Activated CD4-positive, alpha-beta T cell treated with anti-CD3 and anti-CD28 coated beads, Interleukin-2, amount 50 U/mL, for 48 hours (primary cell): ENCODE data around the gene DNAH11.

Source experiments
- DNase-seq, 2 experiments: peaks; one replicate each; pipeline ENCODE4 v3.0.0-alpha.2; 2020

The DNAH11 gene

DNA sequence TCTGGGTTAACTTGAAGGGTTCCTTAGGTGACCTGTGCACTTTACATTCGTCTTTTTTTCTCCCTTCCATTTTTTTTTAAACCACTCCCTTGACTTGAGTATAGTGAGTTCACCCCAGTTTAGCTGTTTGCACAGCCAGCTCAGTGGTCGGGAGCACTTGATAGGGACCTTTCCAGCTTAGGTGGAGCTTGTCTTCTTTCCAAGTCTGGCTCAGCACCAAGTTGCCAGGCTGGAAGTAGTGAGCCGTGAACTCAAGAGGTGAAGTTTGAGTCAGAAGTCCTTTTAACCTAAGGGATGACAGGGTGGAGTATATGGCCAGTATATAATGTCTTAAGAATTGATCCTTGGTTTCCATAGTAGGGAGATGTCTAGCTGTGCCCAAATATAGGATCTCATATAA is 7.2 kb downstream of the DNAH11 start:
- DNase-seq: no peak

DNA sequence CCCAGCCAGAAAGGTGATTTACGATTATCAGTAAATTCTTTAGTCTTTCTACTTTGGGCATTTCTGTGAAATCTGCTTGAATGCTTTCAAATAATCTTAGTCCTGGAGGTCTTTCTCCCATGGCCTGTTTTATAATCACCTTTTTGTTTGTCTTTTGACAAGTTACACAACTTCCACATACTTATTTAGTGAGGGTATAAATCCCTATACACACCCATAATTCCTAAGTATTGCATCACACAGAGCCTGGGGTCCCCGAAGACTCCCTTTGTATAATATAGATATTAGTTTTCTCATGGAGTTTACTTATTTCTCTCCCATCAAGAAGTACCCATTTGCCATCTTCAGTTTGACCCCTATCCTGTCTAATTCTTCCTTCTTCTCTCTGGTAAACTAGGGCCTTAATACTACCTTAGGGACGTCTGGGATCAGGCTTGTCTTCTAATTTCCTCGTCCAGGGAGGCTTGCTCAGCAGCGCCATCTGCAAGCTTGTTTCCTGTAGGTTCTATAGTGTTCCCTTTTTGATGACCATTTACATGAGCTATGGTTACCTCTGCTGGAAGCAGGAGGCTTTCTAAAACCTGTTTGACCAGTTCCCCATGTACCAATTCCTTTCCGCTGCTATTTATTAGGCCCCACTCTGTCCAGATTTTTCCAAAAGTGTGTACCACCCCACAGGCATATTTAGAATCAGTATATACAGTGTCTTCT is 8.1 kb downstream of the DNAH11 start:
- no peak for DNase-seq

GRCh38 chr7:21562385-21562784 is 19.5 kb downstream of the DNAH11 start:
- DNase-seq: no peak

DNA sequence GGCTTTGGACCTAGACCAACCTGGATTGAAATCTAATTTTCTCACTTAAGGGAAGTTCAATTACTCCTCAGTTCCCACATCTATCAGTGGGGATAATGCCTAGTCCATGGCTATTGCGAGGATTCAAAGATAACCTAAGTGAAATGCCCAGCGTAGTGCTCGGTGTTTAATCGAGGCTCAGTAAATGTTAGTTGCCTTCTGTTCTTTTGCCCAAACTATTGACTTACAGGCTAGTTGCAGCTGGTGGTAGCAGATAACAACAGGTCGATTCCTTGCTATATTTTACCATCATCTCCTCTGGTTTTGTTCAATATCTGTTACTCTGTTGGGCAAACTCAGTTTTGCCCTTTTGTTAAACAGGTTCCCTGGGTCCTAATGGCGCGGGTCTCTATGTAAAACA is 22.8 kb downstream of the DNAH11 start:
- no peak for DNase-seq

DNA sequence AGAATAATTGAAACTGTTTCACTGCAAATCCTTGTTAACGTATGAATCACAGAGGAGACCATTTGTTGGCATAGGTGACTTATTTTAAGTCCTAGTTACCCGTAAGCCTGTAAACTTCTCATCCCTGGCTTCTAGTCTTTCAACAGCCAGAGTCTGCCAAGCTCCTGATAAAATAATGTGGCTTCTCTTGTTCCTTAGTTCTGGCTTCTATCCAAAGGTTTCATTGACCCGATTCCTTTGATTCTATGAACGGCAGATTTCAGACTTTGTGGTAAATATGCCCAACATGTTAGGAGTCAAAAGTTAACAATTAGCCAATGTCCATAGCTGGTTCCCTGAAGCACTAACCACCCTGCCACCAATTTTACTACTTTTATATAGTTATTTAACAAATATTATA is 23.3 kb downstream of the DNAH11 start:
- no peak for DNase-seq

- DNase-seq: no peak
Observed at GRCh38 chr7:21568762-21569161, 25.9 kb downstream of the DNAH11 start.

DNA sequence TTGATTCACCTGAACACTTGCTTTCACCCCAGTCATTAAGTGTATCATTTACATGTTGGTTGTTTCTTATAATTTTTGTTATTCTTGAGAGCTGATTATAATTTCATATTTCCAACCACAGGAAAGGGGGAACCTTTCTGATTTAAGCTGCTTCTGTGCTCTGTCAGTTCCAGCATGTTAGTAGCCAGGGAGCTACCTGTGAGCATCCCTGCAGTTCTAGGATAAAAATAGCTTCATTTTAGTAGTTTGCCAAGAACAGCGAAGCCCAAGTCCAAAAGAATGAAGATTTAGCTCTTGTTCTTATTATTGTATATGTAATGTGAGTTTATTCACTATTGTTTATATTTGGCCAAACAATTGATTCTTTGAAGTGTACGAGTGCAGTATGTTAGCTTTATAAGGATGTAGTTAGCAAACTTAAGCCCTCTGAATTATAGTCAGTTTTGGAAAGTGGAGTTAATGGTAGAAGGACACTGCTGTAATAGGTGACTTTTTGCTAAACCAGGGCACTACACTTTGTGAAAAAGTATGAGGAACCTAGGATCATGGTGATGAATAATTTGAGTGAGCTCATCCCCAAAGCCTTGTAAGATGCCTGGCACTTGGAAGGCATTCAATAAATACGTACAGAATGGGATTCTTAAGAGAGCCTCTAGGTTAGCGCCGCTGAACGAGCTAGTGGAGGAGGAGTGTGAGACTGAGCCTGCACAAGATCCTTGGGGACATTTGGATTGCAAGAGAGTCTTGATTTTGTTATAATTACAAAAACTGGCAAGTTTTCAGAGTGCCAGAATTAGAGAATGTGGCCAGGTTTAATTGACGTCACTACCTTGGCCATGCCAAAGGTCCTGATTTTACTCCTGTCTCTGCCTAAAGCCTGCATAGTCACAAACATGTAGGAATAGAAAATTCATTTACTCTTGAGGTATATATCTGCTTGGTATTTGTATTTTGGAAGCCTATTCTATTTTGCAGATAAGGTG is 29.8 kb downstream of the DNAH11 start:
- DNase-seq: no peak

GRCh38 chr7:21579341-21580072 is 36.7 kb downstream of the DNAH11 start:
- no peak for DNase-seq

GRCh38 chr7:21580073-21580521 is 37.3 kb downstream of the DNAH11 start:
- no peak for DNase-seq

GRCh38 chr7:21585070-21585724 is 42.4 kb downstream of the DNAH11 start:
- no peak for DNase-seq

DNA sequence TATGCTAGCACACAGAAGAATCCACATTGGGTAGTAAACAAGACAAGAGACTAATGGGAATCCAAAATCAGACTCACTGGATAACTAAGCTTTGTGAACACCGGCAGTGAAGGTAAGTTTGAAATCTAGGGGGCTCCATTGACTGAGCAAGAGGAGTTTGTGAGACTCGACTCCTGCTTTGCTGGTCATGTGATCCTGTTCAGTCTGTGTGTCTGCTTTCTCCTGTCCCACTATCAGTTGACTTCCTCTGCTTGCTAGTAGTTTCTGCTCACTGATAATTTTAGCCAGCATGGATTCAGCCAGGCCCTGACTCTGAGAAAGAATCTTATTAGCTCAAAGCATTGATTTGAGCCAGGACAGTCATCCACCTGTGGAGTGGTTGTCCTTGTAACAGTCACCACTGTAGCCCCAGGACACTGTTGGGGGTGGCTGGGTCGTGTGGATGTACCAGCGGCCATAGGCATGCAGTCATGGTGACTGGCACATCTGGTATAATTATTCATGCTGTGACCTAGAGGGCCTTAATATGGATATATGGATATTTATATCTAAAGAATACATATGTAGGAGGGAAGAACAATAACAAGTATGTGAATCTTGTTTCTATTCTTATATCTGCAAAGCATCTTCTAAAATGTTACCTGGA is 44.4 kb downstream of the DNAH11 start:
- no peak for DNase-seq

GRCh38 chr7:21596801-21597200 is 54.0 kb downstream of the DNAH11 start:
- DNase-seq: no peak

GRCh38 chr7:21603462-21603861 is 60.6 kb downstream of the DNAH11 start:
- no peak for DNase-seq

- no peak for DNase-seq
Observed at GRCh38 chr7:21603972-21604749, 61.3 kb downstream of the DNAH11 start.

DNA sequence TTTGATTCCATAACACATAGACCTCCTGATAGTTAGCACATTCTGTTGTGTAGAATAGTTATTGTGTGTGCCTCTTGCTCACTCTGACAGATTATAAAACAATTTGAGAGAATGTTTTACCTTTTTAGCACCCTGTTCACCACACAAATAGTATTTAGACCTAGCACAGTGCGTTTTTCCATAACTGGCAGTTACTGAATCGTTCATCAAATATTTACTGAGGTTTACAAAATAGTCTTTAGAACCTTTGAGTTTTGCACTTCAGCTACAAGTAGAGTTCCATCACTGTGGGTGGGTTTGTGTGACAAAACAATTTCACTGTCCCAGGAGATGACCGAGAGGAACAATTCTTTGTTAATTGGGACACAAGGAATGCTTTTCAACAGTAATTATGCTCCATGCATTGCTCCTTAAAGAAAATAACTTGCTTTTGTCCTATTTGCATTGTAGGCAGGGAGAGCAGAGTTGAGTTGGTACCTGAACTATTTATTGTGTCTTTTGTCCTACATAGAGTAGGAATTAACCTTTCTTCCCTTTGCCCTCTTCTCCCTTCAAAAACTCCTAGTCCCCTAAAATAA is 62.3 kb downstream of the DNAH11 start:
- DNase-seq: no peak

GRCh38 chr7:21608465-21608864 is 65.6 kb downstream of the DNAH11 start:
- no peak for DNase-seq

- DNase-seq: no peak
Observed at GRCh38 chr7:21611129-21611528, 68.3 kb downstream of the DNAH11 start.

DNA sequence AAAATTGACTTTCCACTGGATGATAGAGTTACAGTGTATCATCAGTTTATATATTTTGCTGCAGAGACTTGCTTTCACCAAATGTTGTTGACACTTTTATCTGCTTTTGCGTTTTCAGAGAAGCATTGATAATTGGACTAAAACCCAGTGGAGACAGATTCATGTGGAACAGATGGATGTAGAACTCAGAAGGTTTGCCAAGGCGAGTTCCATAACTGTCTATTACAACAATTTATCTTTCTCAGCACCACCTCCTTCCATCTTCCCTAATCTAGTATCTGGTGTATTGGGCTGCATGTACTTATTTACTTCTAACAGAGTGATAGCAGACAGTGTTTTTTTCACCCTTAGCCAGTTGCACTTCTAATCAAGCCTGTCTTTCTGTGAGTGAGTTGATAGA is 73.3 kb downstream of the DNAH11 start:
- no peak for DNase-seq

DNA sequence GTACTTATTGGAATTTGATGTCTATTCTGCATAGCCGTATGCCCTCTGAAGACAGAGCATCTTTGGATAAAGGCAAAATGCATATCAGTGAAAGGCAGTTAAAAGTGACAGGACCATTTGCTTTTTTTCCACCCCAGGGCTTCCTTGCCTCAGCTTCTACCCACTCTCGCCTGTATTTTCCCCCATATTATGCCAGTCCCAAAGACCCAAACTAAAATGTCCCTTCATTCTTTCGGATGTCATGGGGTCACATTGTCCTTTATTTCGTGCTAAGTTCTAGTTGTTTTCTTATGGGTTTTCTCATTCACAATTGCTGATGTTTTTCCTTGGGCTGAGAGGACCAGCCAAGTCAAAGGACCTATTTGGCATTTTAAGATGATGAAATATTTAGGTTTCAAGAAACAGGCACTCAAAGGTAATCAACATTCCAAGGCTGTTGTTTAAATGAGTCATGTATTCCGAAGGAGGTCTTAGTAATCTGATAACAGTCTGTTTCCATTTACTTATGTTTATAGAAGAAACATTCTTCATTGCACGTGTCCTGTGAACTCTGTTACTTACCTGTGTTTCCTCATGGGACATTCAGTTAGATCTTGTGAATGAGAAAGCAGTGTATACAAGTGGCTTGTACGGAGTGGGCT is 74.1 kb downstream of the DNAH11 start:
- DNase-seq: no peak

GRCh38 chr7:21617513-21617912 is 74.7 kb downstream of the DNAH11 start:
- no peak for DNase-seq
